ENCODE results near the gene UBAP1. TPM values are rescaled to one million over a fixed set of nuclear protein-coding genes. Genes with fewer than 3 reads are reported as not detected.
"Not testable (repeated sequence)": the region's sequence is repeated elsewhere in the genome, so short reads cannot be mapped to it uniquely, and the experiment has no call there.

UBAP1 gene
- total RNA-seq, 1 donor from 2014 or later = 44.0 TPM

DNA sequence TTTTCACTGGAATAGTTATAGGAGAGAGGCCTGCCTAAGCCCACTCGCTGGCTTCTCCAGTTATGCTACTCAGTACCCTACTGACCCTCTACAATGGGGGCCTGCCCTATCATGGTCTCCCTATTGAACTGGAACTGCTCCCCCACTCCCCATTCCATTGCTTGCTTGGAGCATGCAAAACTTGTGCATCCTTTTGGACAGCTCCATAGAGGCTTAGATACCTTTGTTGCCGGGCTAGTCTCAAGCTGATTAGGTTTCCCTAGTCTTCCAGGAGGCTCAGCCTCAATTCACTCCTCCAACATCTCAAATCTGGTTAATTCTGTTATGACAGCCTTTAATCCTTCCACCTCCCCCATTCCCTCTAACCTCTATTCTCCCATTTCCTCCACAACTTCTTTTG, 110.3 kb downstream of the UBAP1 start:
- intact Hi-C loops (cut with DNase I) = no loop called here
- no peak for ATAC-seq (ENCODE audit: poor library complexity)
- DNase-seq = no peak

DNA sequence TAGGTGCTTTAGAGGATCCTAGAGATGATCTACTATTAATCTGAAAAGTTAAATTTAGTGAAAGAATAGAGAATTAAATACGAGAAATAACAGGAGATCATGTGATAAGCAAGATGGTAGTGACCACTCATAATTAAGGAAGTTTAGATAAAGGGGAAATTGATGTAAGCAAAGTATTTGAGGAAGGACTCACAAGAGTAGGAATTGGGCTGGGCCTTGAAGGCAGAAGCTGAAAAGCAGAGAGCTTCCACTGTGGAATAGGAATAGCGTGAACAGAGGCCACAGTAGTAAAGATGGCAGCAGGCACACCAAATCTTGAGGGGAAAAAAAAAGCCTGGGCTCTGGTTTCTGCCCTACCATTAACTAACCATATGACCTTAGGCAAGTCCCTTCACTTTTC, 112.2 kb downstream of the UBAP1 start:
- ATAC-seq (ENCODE audit: poor library complexity) (no peak), DNase-seq (no peak)
- intact Hi-C loops (cut with DNase I) = no loop called here

DNA sequence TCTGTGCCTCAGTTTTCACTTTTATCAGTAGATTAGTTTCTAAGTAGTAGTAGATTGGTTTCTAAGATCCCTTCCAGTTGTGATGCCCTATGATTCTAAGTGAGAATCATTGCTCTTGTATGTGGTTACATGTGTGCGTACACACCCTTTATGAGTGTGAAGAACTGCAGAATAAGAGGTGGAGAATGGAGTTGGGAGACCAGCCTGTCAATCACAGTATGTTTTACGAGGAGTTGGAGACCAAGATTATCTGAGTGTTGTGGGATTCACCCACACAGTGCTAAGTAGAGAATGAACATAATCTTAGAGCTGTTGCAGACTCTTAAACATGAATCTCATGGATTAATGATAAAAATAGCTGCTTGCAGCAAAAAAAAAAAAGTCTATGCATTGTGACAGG, 112.6 kb downstream of the UBAP1 start:
- intact Hi-C loops (cut with DNase I) = no loop called here
- ATAC-seq (ENCODE audit: poor library complexity) = no peak
- DNase-seq = no peak

DNA sequence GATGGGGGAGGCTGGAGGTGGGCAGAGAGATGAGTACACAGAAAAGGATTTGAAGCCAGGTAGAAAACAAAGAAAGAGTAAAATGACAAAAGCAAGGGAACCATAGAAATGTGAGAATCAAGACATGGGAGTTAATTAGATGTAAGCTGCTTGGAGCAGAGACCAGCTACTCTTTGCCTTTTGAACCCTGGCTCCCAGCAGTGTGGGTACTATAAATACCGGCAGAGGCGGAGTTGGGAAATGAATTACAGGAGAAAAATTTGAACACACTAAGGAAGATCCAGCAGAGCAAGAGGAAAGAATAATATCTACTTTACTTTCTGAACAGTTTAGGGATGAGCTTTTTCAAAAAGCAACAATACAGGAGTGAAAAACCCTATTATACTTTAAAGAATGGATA, 113.7 kb downstream of the UBAP1 start:
- intact Hi-C loops (cut with DNase I) = no loop called here
- DNase-seq (no peak), ATAC-seq (ENCODE audit: poor library complexity) (no peak)

DNA sequence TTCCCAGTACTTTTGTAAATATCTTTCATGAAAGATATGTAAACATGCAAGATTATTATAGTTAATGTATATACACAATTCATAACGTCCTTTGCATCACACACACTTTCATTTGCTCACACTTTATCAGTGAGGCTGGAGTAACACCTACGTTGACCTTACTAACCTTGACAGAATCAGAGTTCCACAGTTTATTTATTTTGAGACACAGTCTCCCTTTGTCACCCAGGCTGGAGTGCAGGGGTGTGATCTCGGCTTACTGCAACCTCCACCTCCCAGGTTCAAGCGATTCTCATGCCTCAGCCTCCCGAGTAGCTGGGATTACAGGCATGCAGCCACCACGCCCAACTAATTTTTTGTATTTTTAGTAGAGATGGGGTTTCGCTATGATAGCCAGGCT, 122.2 kb downstream of the UBAP1 start:
- intact Hi-C loops (cut with DNase I); ATAC-seq (ENCODE audit: poor library complexity); DNase-seq: not testable (repeated sequence)

Other genes with a start within 250 kb of the UBAP1 start
- gene UBAP2, start 130.2 kb upstream of the UBAP1 start, total RNA-seq = 26.6 TPM
- 14.8 TPM for gene DCAF12, start 52.3 kb upstream of the UBAP1 start, total RNA-seq
- gene KIF24, start 150.2 kb downstream of the UBAP1 start, total RNA-seq = 0.56 TPM
- gene NUDT2, start 150.5 kb downstream of the UBAP1 start, total RNA-seq = 17.7 TPM
- 8.1 TPM for gene MYORG, start 197.9 kb downstream of the UBAP1 start, total RNA-seq